Heart left ventricle (tissue), 16 donors: ENCODE data around the gene LIN54. TPM values are rescaled to one million over a fixed set of nuclear protein-coding genes. Genes with fewer than 3 reads are reported as not detected.

Source experiments
- ATAC-seq, 4 donors: fragments of 200-7000 bp; cut with Tn5 transposase; one replicate each; pipeline ENCODE4 v1.9.1; 2020 to 2022; ENCODE audit warnings: moderate library complexity in 4 of 4, mild to moderate bottlenecking in 3 of 4, moderate number of reproducible peaks in 1 of 4
- DNase-seq, 5 donors: peaks; one replicate each; pipeline ENCODE4 v3.0.0-alpha.2; 2020
- H3K27ac ChIP-seq, 12 donors: fragments of 200-600 bp; sonication (generic) in 4 of 12; one replicate each; pipeline versions ENCODE4 v1.5.0 to v1.8.0; 2016 to 2022; ENCODE audit warnings: mild to moderate bottlenecking in 2 of 12
- H3K27me3 ChIP-seq, 9 donors: fragments of 200-600 bp; sonication (generic) in 2 of 9; one replicate each; pipeline versions ENCODE4 v1.5.1 to v1.8.0; 2016 to 2022; ENCODE audit warnings: mild to moderate bottlenecking in 3 of 9
- H3K36me3 ChIP-seq, 9 donors: fragments of 200-600 bp; sonication (generic) in 2 of 9; one replicate each; pipeline versions ENCODE4 v1.5.0 to v1.8.0; 2018 to 2022; ENCODE audit warnings: mild to moderate bottlenecking in 2 of 9
- H3K4me1 ChIP-seq, 12 donors: fragments of 200-600 bp; sonication (generic) in 4 of 12; one replicate each; pipeline versions ENCODE4 v1.5.0 to v1.8.0; 2016 to 2022; ENCODE audit warnings: mild to moderate bottlenecking in 3 of 12
- H3K4me3 ChIP-seq, 12 donors: fragments of 200-600 bp; sonication (generic) in 4 of 12; one replicate each; pipeline versions ENCODE4 v1.5.0 to v1.8.0; 2017 to 2022; ENCODE audit warnings: mild to moderate bottlenecking in 9 of 12, moderate library complexity in 4 of 12
- H3K9me3 ChIP-seq, 12 donors: fragments of 200-600 bp; sonication (generic) in 4 of 12; one replicate each; pipeline versions ENCODE4 v1.5.0 to v1.8.0; 2016 to 2022; ENCODE audit warnings: mild to moderate bottlenecking in 1 of 12
- CTCF ChIP-seq, 12 donors: fragments of 200-600 bp; sonication (generic) in 4 of 12; IDR thresholded peaks; one replicate each; pipeline versions ENCODE4 v1.5.0 to v1.8.0; 2018 to 2022; ENCODE audit warnings: antibody characterized with exemption in 12 of 12, mild to moderate bottlenecking in 5 of 12
- POLR2A ChIP-seq, 2 donors: fragments of 450-650 bp; IDR thresholded peaks; one replicate each; pipeline ENCODE4 v1.6.1; 2017; ENCODE audit warnings: antibody characterized with exemption in 2 of 2, mild to moderate bottlenecking in 2 of 2, moderate library complexity in 2 of 2
- WGBS, 4 donors: extraction: QIAGEN DNeasy Blood & Tissue Kit in 2 of 4; methylation state at CpG; one replicate each; pipeline versions ENCODE4 v1.1.5 to v1.1.7; 2013 to 2018; 5-methylcytosine and 5-hydroxymethylcytosine counted together
- intact Hi-C, 10 donors: fragments of 100-400 bp; cut with DNase I; formaldehyde crosslinking; loops; one replicate each; pipeline versions ENCODE4 v1.11.1 to v1.14.2; 2022
- polyA plus RNA-seq, 2 donors: library from polyadenylated mRNA; stranded (reverse); fragments of 200-250 nt; gene quantifications; one replicate each; pipeline ENCODE4 v1.2.3, GENCODE V29; 2013
- total RNA-seq, 9 donors: library from RNA; depleted of rRNA in 2 of 9; stranded (reverse); fragments of >200 nt in 2 of 9; fragmentation: NEBNext Ultra II Directional in 3 of 9; extraction: Animal tissue kit (Norgen Biotek cat#: 25700) in 3 of 9; gene quantifications; one replicate each; pipeline versions ENCODE4 v1.1.0 to v1.2.4, GENCODE V29; 2016 to 2023
- donor health status: ischemic (EF 13 %, LVEDD 7.1; RV severe dilation, severe dysfunction).
- donor health status: healthy with polysubstance abuse.
- donor health status: DM: no; HTN: yes; CAD: no.
- donor health status: DM: no; HTN: no; CAD: no.
- donor health status: ischemic (EF 25% LVEDD 6.9; RV normal size, moderate dysfunction).
- donor health status: ischemic (EF 25% LVEDD 5.7; RV mildly dilated, moderate dysfunction).
- donor health status: healthy.
- donor health status: DM: yes; HTN: yes; CAD: no.
- donor health status: ischemic (EF 35%, LVEDD 5.7; RV mildly dilated, moderate dysfunction).
- donor health status: nonischemic (EF 11% LVEDD 7.7; RV severe dilation, severe dysfunction).
- donor health status: DM: yes; HTN: yes; CAD: no.
- donor health status: PGD.
- donor health status: ischemic (EF 29% LVEDD 5.4; RV normal size, mild dysfunction).
- donor health status: nonischemic (EF 23%, LVEDD 6.1; RV moderate dilation, normal function).

LIN54 gene
- total and polyA plus RNA-seq, 11 donors = 1.6 to 11.4 (median 7.1) TPM

- TF ChIP-seq CTCF (IDR thresholded peaks at IDR 0.05) = no peak
- TF ChIP-seq POLR2A (IDR thresholded peaks at IDR 0.05) = no peak
- peaks cover 0 to 54% (median 46%) of the 10 kb centered on the region in 9 donors for H3K36me3 ChIP-seq
- no peaks in the 10 kb centered on the region for H3K27me3 ChIP-seq
- no peak overlapping the region for H3K4me3 ChIP-seq
- H3K27ac ChIP-seq = no peak overlapping the region
- no peak for ATAC-seq
- intact Hi-C loops = loop anchor here in 6 of 10 donors (5.0 to 10.0 kb wide), 5 partner anchors 121 to 522 kb away; partner anchors contain the start of genes COPS4 (in 3 of the 6), HNRNPD (in 2 of the 6), COQ2 (in 1 of the 6) and LIN54 (in 1 of the 6)
- 88 to 94% (median 91%) methylated on average over 3 of the region's 3 CpGs for WGBS, 4 donors
- peaks cover 0 to 40% (median 34%) of the 10 kb centered on the region in 12 donors for H3K4me1 ChIP-seq
- no peaks in the 10 kb centered on the region for H3K9me3 ChIP-seq
- DNase-seq = no peak
These were observed 116.7 kb downstream of the LIN54 start for GRCh38 chr4:82893942-82894341.

GRCh38 chr4:82892467-82892802 lies 118.2 kb downstream of the LIN54 start:
- peaks cover 0 to 48% (median 44%) of the 10 kb centered on the region in 9 donors for H3K36me3 ChIP-seq
- H3K9me3 ChIP-seq = no peaks in the 10 kb centered on the region
- intact Hi-C loops = loop anchor here in 6 of 10 donors (5.0 to 10.0 kb wide), 5 partner anchors 122 to 520 kb away; partner anchors contain the start of genes COPS4 (in 3 of the 6), HNRNPD (in 2 of the 6), COQ2 (in 1 of the 6) and LIN54 (in 1 of the 6)
- H3K27ac ChIP-seq = no peak overlapping the region
- peaks cover 0 to 33% (median 26%) of the 10 kb centered on the region in 12 donors for H3K4me1 ChIP-seq
- no peak for DNase-seq
- 65 to 84% (median 74%) methylated on average over 1 of the region's 1 CpG for WGBS, 4 donors
- TF ChIP-seq CTCF (IDR thresholded peaks at IDR 0.05) (no peak), POLR2A (IDR thresholded peaks at IDR 0.05) (no peak)
- ATAC-seq = no peak
- no peak overlapping the region for H3K4me3 ChIP-seq
- H3K27me3 ChIP-seq = no peaks in the 10 kb centered on the region

GRCh38 chr4:82891707-82892466 lies 118.7 kb downstream of the LIN54 start:
- 26 to 36% (median 33%) methylated on average over 7 of the region's 7 CpGs for WGBS, 4 donors
- intact Hi-C loops = loop anchor here in 7 of 10 donors (1.0 to 10.0 kb wide), 6 partner anchors 8 to 520 kb away; partner anchors contain the start of genes THAP9 (in 4 of the 7), COPS4 (in 3 of the 7), HNRNPD (in 2 of the 7) and COQ2 (in 1 of the 7)
- DNase-seq (no peak), ATAC-seq (no peak)
- no peaks in the 10 kb centered on the region for H3K27me3 ChIP-seq
- no peaks in the 10 kb centered on the region for H3K9me3 ChIP-seq
- H3K27ac ChIP-seq = peak overlapping the region; percentile 85 to 99 (median 96)
- peak overlapping the region; percentile 69 to 98 (median 82) for H3K4me3 ChIP-seq
- TF ChIP-seq CTCF (IDR thresholded peaks at IDR 0.05) (no peak), POLR2A (IDR thresholded peaks at IDR 0.05) (no peak)
- H3K4me1 ChIP-seq = peaks cover 0 to 33% (median 27%) of the 10 kb centered on the region in 12 donors
- H3K36me3 ChIP-seq = peaks cover 0 to 43% (median 39%) of the 10 kb centered on the region in 9 donors
